ENCODE data around the gene DACH1.

Gene DACH1

GRCh38 chr13:71685072-71685471 lies 181.9 kb downstream of the DACH1 start:
- TF ChIP-seq CTCF (IDR thresholded peaks at IDR 0.05; ENCODE audit: insufficient read depth, low read length), result no peak
- no peak for TF ChIP-seq POLR2AphosphoS5 (IDR thresholded peaks at IDR 0.05; ENCODE audit: low read depth)
- no peak for TF ChIP-seq GABPA (IDR thresholded peaks at IDR 0.05; ENCODE audit: low read depth)
- no peak for TF ChIP-seq SPI1 (IDR thresholded peaks at IDR 0.05; ENCODE audit: borderline replicate concordance, low read depth)
- TF ChIP-seq, protein P1, sequence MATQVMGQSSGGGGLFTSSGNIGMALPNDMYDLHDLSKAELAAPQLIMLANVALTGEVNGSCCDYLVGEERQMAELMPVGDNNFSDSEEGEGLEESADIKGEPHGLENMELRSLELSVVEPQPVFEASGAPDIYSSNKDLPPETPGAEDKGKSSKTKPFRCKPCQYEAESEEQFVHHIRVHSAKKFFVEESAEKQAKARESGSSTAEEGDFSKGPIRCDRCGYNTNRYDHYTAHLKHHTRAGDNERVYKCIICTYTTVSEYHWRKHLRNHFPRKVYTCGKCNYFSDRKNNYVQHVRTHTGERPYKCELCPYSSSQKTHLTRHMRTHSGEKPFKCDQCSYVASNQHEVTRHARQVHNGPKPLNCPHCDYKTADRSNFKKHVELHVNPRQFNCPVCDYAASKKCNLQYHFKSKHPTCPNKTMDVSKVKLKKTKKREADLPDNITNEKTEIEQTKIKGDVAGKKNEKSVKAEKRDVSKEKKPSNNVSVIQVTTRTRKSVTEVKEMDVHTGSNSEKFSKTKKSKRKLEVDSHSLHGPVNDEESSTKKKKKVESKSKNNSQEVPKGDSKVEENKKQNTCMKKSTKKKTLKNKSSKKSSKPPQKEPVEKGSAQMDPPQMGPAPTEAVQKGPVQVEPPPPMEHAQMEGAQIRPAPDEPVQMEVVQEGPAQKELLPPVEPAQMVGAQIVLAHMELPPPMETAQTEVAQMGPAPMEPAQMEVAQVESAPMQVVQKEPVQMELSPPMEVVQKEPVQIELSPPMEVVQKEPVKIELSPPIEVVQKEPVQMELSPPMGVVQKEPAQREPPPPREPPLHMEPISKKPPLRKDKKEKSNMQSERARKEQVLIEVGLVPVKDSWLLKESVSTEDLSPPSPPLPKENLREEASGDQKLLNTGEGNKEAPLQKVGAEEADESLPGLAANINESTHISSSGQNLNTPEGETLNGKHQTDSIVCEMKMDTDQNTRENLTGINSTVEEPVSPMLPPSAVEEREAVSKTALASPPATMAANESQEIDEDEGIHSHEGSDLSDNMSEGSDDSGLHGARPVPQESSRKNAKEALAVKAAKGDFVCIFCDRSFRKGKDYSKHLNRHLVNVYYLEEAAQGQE (IDR thresholded peaks at IDR 0.05; ENCODE audit: insufficient replicate concordance, low read depth), result no peak
- H3K4me3 ChIP-seq (replicated peaks; ENCODE audit: insufficient read depth, low read length), result no peak overlapping the region
- H3K27ac ChIP-seq (replicated peaks), result no peak overlapping the region
- DNase-seq (ENCODE audit: low read depth in 1 of 2, low spot score in 1 of 2), result no peak
- no peaks in the 10 kb centered on the region for H3K27me3 ChIP-seq (ENCODE audit: insufficient read depth, poor library complexity, severe bottlenecking)

DNA sequence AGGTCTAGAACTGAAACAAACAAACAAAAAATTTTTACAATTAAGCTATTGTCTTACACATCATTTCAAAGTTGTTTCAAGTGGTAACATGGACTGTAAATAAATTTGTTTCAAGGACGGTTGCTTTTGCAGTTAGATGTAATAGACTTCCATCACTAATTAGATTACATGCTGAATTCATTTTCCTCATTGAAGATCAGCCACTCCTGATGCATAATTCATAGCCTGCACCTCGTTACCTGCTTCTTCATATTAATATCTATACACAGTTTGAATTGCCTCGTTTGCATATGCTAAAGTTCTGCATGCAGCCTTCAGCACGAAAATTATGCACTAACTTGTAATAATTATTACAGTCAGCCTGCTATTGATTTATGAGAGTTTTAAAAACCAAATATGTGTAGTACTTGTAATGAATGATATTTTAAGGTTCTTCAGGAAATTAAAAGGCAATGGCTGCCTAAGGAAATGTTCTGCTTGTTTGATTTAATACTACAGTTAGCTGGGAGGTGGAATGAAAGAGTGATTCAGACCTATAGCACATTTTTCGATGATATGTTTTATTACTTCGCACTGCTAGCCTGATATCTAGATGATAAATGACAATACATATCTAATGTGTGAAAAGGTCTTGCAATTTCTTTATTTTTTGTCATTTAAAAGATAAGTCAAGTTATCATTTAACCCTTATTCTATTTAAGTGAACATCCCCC lies 184.9 kb downstream of the DACH1 start:
- H3K27me3 ChIP-seq (ENCODE audit: insufficient read depth, poor library complexity, severe bottlenecking), result no peaks in the 10 kb centered on the region
- no peak overlapping the region for H3K4me3 ChIP-seq (replicated peaks; ENCODE audit: insufficient read depth, low read length)
- TF ChIP-seq CTCF (IDR thresholded peaks at IDR 0.05; ENCODE audit: insufficient read depth, low read length) (no peak), POLR2AphosphoS5 (IDR thresholded peaks at IDR 0.05; ENCODE audit: low read depth) (no peak), GABPA (IDR thresholded peaks at IDR 0.05; ENCODE audit: low read depth) (no peak), SPI1 (IDR thresholded peaks at IDR 0.05; ENCODE audit: borderline replicate concordance, low read depth) (no peak)
- TF ChIP-seq, protein P1 (IDR thresholded peaks at IDR 0.05; ENCODE audit: insufficient replicate concordance, low read depth), result no peak
- DNase-seq (ENCODE audit: low read depth in 1 of 2, low spot score in 1 of 2), result no peak
- H3K27ac ChIP-seq (replicated peaks), result no peak overlapping the region

DNA sequence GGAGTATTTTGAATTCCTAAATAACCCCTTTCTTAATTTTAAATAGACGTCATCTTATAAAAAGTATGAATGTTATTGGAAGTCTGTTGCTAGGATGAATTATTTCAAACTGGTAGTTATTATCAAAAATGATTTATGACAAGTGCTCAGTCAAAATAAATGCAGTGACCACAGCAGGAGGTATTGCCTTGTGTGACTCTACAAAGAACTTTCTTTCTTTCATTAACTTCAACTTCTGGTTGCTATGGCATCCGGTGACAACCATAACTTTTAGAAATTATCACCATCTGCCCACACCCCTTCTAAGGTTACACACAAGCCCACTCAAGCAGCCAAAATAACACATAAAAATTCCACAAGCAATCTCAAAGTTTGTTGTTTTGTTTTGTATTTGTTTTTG lies 189.9 kb downstream of the DACH1 start:
- Histone ChIP-seq H3K27me3 (ENCODE audit: insufficient read depth, poor library complexity, severe bottlenecking) (no peaks in the 10 kb centered on the region), H3K4me3 (replicated peaks; ENCODE audit: insufficient read depth, low read length) (no peak overlapping the region), H3K27ac (replicated peaks) (no peak overlapping the region)
- TF ChIP-seq SPI1 (IDR thresholded peaks at IDR 0.05; ENCODE audit: borderline replicate concordance, low read depth), result no peak
- TF ChIP-seq, protein P1 (IDR thresholded peaks at IDR 0.05; ENCODE audit: insufficient replicate concordance, low read depth), result no peak
- no peak for TF ChIP-seq GABPA (IDR thresholded peaks at IDR 0.05; ENCODE audit: low read depth)
- no peak for TF ChIP-seq POLR2AphosphoS5 (IDR thresholded peaks at IDR 0.05; ENCODE audit: low read depth)
- no peak for TF ChIP-seq CTCF (IDR thresholded peaks at IDR 0.05; ENCODE audit: insufficient read depth, low read length)
- no peak for DNase-seq (ENCODE audit: low read depth in 1 of 2, low spot score in 1 of 2)
